HepG2 (cell line): ENCODE measurements around the gene PRMT5. TPM values are rescaled to one million over a fixed set of nuclear protein-coding genes. Genes with fewer than 3 reads are reported as not detected.

Experiments
- DPF2 ChIP-seq: sonication (generic); formaldehyde crosslinking; IDR thresholded peaks from 2 replicates; pipeline ENCODE4 v1.4.0; 2020; ENCODE audit warnings: mild to moderate bottlenecking, low read depth, missing genetic modification reagents, borderline replicate concordance
- FOXK1 ChIP-seq: sonication (generic); formaldehyde crosslinking; IDR thresholded peaks from 2 replicates; pipeline ENCODE4 v1.4.0; 2020; ENCODE audit warnings: low read depth, missing genetic modification reagents, borderline replicate concordance
- GLI4 ChIP-seq: sonication (generic); formaldehyde crosslinking; IDR thresholded peaks from 2 replicates; pipeline ENCODE4 v1.5.1; 2020; ENCODE audit warnings: missing genetic modification reagents, mild to moderate bottlenecking, moderate library complexity, borderline replicate concordance
- IKZF5 ChIP-seq: IDR thresholded peaks from 2 replicates; pipeline ENCODE4 v1.6.1; 2018; ENCODE audit warnings: missing genetic modification reagents, mild to moderate bottlenecking, missing compliant biosample characterization
- JDP2 ChIP-seq: sonication (generic); formaldehyde crosslinking; IDR thresholded peaks from 2 replicates; pipeline ENCODE4 v1.8.1; 2022; ENCODE audit warnings: missing genetic modification reagents, borderline replicate concordance
- KLF6 ChIP-seq: IDR thresholded peaks from 2 replicates; pipeline ENCODE4 v1.8.0; 2016; ENCODE audit warnings: missing biosample characterization, missing genetic modification reagents
- MIER2 ChIP-seq: IDR thresholded peaks from 2 replicates; pipeline ENCODE4 v1.6.1; 2016; ENCODE audit warnings: missing biosample characterization, missing genetic modification reagents
- MZF1 ChIP-seq: sonication (generic); formaldehyde crosslinking; IDR thresholded peaks from 2 replicates; pipeline ENCODE4 v1.8.1; 2023; ENCODE audit warnings: mild to moderate bottlenecking, missing genetic modification reagents, borderline replicate concordance
- NFIC ChIP-seq: IDR thresholded peaks from 2 replicates; pipeline ENCODE4 v1.6.1; 2012; ENCODE audit warnings: mild to moderate bottlenecking, low read length, inconsistent platforms
- NKX3-1 ChIP-seq: sonication (generic); formaldehyde crosslinking; IDR thresholded peaks from 2 replicates; pipeline ENCODE4 v1.5.0; 2020; ENCODE audit warnings: missing genetic modification reagents
- PCBP2 ChIP-seq: fragments of 200-400 bp; formaldehyde crosslinking; optimal IDR thresholded peaks from 2 replicates; pipeline ENCODE3; 2018; ENCODE audit warnings: low read length, low read depth; ENCODE audit not compliant: poor library complexity, severe bottlenecking
- TBL1XR1 ChIP-seq: fragments of 150-350 bp; IDR thresholded peaks from 2 replicates; pipeline ENCODE4 v1.6.1; 2014; ENCODE audit warnings: borderline replicate concordance, low read length; ENCODE audit not compliant: partially characterized antibody
- ZFP36 ChIP-seq: fragments of 150-350 bp; IDR thresholded peaks from 2 replicates; pipeline ENCODE4 v1.6.1; 2018; ENCODE audit warnings: borderline replicate concordance, low read length, low read depth; ENCODE audit not compliant: partially characterized antibody
- ZMAT5 ChIP-seq: sonication (generic); formaldehyde crosslinking; IDR thresholded peaks from 2 replicates; pipeline ENCODE4 v1.5.0; 2020; ENCODE audit warnings: mild to moderate bottlenecking, low read depth, missing genetic modification reagents, borderline replicate concordance
- ZNF552 ChIP-seq: sonication (generic); formaldehyde crosslinking; IDR thresholded peaks from 2 replicates; pipeline ENCODE4 v1.9.0; 2022; ENCODE audit warnings: missing genetic modification reagents, mild to moderate bottlenecking, borderline replicate concordance
- ZNF580 ChIP-seq: IDR thresholded peaks from 2 replicates; pipeline ENCODE4 v1.6.1; 2016; ENCODE audit warnings: low read depth, borderline replicate concordance
- ZNF7 ChIP-seq: IDR thresholded peaks from 2 replicates; pipeline ENCODE4 v1.6.1; 2016; ENCODE audit warnings: missing biosample characterization, missing genetic modification reagents
- polyA plus RNA-seq, 8 experiments: library from polyadenylated mRNA; depleted of rRNA in 3 of 8; stranded (reverse) in 7 of 8; unstranded in 1 of 8; fragments of >200 nt; fragmentation: Illumina TruSeq in 4 of 8; extraction: Trizol in 4 of 8; gene quantifications; 2 replicates each; pipeline versions ENCODE4 v1.2.1 to v1.2.3, GENCODE V29; 2011 to 2016; ENCODE audit warnings: low read depth in 4 of 8, missing spikeins in 1 of 8, mixed read lengths in 1 of 8; ENCODE audit not compliant: insufficient read depth in 1 of 8
- total RNA-seq, 5 experiments: library from RNA; depleted of rRNA; stranded (reverse); fragments of >200 nt; fragmentation: Illumina TruSeq; extraction: Trizol; gene quantifications; 2 replicates each; pipeline ENCODE4 v1.2.3, GENCODE V29; 2016; ENCODE audit warnings: low read depth in 1 of 5
- TF ChIP-seq, protein P1 (sequence below): IDR thresholded peaks from 2 replicates; pipeline ENCODE4 v1.6.1; 2018; ENCODE audit warnings: missing genetic modification reagents
- TF ChIP-seq, protein P2 (sequence below), 2 experiments: fragments of 450-650 bp in 1 of 2; sonication (generic) in 1 of 2; formaldehyde crosslinking; IDR thresholded peaks; 2 replicates each; pipeline versions ENCODE4 v1.5.0 to v1.8.0; 2020 to 2022; ENCODE audit warnings: mild to moderate bottlenecking in 1 of 2, missing genetic modification reagents in 1 of 2
- TF ChIP-seq, protein P3 (sequence below): sonication (generic); formaldehyde crosslinking; IDR thresholded peaks from 2 replicates; pipeline ENCODE4 v1.5.1; 2020; ENCODE audit warnings: missing genetic modification reagents, mild to moderate bottlenecking, borderline replicate concordance
- TF ChIP-seq, protein P4 (sequence below): sonication (generic); formaldehyde crosslinking; IDR thresholded peaks from 2 replicates; pipeline ENCODE4 v1.5.0; 2020; ENCODE audit warnings: missing genetic modification reagents

PRMT5 gene
- total and polyA plus RNA-seq, 2 of the 13 experiments (the other 11 are each of a cell fraction or from before 2014, with no cell fraction given), result 210 to 354 TPM

- 0 out of 2 replicates have a peak, but pooled peaks have one; percentile 27 for TF ChIP-seq KLF6 (CRISPR knock-in tag)
- no peak for TF ChIP-seq ZNF580 (CRISPR knock-in tag)
- no peak for TF ChIP-seq DPF2 (CRISPR knock-in tag)
- TF ChIP-seq, protein P1, sequence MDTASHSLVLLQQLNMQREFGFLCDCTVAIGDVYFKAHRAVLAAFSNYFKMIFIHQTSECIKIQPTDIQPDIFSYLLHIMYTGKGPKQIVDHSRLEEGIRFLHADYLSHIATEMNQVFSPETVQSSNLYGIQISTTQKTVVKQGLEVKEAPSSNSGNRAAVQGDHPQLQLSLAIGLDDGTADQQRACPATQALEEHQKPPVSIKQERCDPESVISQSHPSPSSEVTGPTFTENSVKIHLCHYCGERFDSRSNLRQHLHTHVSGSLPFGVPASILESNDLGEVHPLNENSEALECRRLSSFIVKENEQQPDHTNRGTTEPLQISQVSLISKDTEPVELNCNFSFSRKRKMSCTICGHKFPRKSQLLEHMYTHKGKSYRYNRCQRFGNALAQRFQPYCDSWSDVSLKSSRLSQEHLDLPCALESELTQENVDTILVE (CRISPR knock-in tag), result 0 out of 2 replicates have a peak, but pooled peaks have one; percentile 20
- no peak for TF ChIP-seq NKX3-1
- no peak for TF ChIP-seq ZNF7 (CRISPR knock-in tag)
- no peak for TF ChIP-seq ZFP36
- TF ChIP-seq MIER2 (CRISPR knock-in tag), result no peak
- no peak for TF ChIP-seq JDP2 (CRISPR knock-in tag)
- TF ChIP-seq PCBP2, result peak; percentile 39
- TF ChIP-seq, protein P2, sequence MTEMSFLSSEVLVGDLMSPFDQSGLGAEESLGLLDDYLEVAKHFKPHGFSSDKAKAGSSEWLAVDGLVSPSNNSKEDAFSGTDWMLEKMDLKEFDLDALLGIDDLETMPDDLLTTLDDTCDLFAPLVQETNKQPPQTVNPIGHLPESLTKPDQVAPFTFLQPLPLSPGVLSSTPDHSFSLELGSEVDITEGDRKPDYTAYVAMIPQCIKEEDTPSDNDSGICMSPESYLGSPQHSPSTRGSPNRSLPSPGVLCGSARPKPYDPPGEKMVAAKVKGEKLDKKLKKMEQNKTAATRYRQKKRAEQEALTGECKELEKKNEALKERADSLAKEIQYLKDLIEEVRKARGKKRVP (CRISPR knock-in tag; IDR thresholded peaks at IDR 0.05), result no peak
- no peak for TF ChIP-seq GLI4 (CRISPR knock-in tag)
- TF ChIP-seq, protein P3, sequence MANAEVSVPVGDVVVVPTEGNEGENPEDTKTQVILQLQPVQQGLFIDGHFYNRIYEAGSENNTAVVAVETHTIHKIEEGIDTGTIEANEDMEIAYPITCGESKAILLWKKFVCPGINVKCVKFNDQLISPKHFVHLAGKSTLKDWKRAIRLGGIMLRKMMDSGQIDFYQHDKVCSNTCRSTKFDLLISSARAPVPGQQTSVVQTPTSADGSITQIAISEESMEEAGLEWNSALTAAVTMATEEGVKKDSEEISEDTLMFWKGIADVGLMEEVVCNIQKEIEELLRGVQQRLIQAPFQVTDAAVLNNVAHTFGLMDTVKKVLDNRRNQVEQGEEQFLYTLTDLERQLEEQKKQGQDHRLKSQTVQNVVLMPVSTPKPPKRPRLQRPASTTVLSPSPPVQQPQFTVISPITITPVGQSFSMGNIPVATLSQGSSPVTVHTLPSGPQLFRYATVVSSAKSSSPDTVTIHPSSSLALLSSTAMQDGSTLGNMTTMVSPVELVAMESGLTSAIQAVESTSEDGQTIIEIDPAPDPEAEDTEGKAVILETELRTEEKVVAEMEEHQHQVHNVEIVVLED (CRISPR knock-in tag), result no peak
- TF ChIP-seq ZNF552 (CRISPR knock-in tag), result no peak
- peak; percentile 38 for TF ChIP-seq TBL1XR1
- 0 out of 2 replicates have a peak, but pooled peaks have one; percentile 29 for TF ChIP-seq IKZF5 (CRISPR knock-in tag)
- TF ChIP-seq, protein P4, sequence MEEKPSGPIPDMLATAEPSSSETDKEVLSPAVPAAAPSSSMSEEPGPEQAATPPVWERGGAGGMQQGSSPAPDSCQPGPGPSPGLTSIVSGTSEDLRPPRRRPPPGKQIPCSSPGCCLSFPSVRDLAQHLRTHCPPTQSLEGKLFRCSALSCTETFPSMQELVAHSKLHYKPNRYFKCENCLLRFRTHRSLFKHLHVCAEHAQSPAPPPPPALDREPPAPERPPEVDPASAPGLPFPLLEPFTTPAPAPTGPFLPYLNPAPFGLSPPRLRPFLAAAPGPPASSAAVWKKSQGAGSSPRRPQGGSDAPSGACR (CRISPR knock-in tag), result no peak; the same call in 1 of the 2 replicates
- TF ChIP-seq FOXK1 (CRISPR knock-in tag), result peak; percentile 28; the same call in 1 of the 2 replicates
- TF ChIP-seq NFIC, result no peak
- TF ChIP-seq ZMAT5, result no peak
- no peak for TF ChIP-seq MZF1 (CRISPR knock-in tag)
These were observed 28.9 kb downstream of the PRMT5 start (continued) for GRCh38 chr14:22900081-22900799.
